GM21360 (cell line): Measurements from ENCODE around the gene CREB3L1.
A peak's percentile ranks its signal among the peaks of the same experiment; 100 is the strongest.
"Not testable (repeated sequence)": the region's sequence is repeated elsewhere in the genome, so short reads cannot be mapped to it uniquely, and the experiment has no call there.

Experiments
- ATAC-seq: cut with Tn5 transposase; IDR thresholded peaks from one replicate; pipeline ENCODE4 v1.9.1; 2021; ENCODE audit warnings: mild to moderate bottlenecking, moderate library complexity; ENCODE audit not compliant: unreplicated experiment

Gene CREB3L1

GRCh38 chr11:46248289-46249102, 29.0 kb upstream of the CREB3L1 start:
- no peak for ATAC-seq

DNA sequence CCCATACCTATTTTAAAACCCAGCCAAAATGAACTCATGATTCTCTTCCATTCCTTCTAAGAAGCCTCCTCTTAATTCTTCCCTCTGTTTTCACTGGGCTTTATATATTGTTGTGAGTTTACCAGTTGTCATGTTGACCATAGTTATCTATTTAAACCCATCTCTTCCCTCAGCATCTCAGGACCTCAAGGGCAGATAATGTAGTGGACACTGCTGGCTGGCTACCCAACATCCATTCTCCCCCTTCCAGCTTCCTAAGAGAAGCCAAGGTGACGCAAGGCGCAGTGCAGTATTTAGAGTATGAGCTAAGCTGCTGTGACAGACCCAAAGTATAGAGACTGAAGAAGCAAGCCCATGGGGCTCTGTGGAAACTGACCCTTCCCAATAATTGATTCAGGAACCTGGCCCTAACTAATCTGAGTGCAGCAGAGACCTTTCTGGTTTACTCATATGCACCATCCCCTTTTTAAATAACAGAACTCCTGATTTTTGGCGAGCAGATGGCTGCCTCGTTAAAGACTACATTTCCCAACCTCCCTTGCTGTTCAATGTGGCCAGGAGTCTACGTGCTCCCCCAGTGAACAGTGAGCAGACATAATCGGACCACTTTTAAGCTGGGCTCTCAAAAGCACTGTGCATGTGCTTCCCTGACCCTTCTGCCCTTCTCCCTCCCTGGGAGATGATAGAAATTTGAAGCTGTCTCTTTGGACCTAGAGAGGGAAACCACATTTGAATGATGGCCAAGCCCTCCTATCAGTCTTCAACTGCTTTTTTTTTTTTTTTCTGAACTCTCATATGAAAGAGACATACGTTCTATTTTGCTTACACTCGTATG, 28.1 kb upstream of the CREB3L1 start:
- ATAC-seq, result no peak

- ATAC-seq, result no peak
Observed at GRCh38 chr11:46249938-46250744, 27.3 kb upstream of the CREB3L1 start.

- no peak for ATAC-seq
Observed at GRCh38 chr11:46250745-46251052, 26.8 kb upstream of the CREB3L1 start.

GRCh38 chr11:46251954-46252353, 25.5 kb upstream of the CREB3L1 start:
- no peak for ATAC-seq

GRCh38 chr11:46252373-46252914, 25.0 kb upstream of the CREB3L1 start:
- ATAC-seq, result no peak

- no peak for ATAC-seq
Observed at GRCh38 chr11:46253258-46254132, 24.0 kb upstream of the CREB3L1 start.

DNA sequence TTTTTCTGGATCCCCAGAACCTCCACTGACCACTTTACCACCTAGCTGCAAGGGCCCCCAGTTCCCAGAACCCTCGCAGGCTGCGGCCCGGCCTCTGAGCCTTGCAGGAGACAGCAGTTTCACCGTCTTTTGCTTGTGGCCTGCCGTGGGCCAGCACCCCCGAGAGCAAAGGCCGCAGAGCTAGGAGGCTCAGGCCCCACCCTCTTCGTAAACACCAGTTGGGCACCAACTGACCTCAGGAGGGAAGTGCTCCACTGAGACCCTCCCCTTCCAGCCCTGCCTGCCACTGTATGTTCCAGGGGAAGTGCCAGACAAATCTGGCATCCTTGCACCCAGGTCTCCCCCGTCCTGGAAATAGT, 23.4 kb upstream of the CREB3L1 start:
- ATAC-seq, result no peak

DNA sequence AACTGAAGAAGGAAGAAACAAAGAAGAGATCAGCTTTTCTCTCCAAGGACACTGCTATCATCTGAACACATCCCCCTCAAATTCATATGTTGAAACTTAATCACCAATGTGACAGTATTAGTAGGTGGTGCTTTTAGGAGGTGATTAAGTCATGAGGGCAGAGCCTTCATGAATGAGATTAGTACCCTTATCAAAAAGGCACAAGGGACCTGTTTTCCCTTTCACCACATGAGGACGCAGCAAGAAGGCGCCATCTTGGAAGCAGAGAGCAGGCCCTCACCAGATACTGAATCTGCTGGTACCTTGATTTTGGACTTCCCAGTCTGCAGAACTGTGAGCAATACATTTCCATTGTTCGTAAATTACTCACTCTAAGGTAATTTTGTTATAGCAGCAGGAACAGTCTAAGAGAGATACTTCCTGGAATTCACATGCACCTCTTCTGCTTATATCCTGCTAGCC, 20.9 kb upstream of the CREB3L1 start:
- no peak for ATAC-seq

GRCh38 chr11:46259347-46259746, 18.1 kb upstream of the CREB3L1 start:
- ATAC-seq, result not testable (repeated sequence)

GRCh38 chr11:46259971-46260560, 17.4 kb upstream of the CREB3L1 start:
- no peak for ATAC-seq

DNA sequence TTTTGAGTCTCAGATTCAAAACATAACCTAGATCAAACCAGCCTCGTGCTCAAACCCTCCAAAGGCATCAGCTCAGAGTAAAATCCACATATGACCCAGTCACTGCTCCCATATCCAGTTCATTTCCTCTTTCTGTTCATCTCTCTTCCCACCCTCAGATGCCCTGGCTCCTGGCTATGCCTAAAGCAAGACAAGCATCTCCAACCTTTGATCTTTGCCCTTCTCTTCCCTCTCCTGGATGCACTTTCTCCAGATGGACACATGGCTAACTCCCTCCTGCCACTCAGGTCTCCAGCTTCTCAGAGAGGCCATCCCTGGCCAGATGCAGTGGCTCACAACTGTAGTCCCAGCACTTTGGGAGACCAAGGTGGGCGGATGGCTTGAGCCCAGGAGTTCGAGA, 14.3 kb upstream of the CREB3L1 start:
- no peak for ATAC-seq

DNA sequence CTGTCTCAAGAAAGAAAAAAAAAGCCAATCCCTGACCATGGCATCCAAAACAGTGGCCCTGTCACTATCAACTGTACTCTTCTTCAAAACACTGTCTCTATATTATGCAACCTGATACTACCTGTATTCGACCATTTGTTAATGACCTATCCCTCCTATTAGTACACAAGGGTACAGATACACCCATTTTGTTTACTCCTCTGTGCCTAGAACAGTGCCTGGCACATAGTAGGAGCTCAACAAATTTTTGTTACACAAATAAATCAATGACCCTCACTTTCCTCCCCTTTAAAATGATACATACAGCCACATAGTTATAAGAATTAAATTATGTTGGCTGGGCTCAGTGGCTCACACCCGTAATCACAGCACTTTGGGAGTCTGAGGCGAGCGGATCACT, 13.4 kb upstream of the CREB3L1 start:
- ATAC-seq, result no peak

DNA sequence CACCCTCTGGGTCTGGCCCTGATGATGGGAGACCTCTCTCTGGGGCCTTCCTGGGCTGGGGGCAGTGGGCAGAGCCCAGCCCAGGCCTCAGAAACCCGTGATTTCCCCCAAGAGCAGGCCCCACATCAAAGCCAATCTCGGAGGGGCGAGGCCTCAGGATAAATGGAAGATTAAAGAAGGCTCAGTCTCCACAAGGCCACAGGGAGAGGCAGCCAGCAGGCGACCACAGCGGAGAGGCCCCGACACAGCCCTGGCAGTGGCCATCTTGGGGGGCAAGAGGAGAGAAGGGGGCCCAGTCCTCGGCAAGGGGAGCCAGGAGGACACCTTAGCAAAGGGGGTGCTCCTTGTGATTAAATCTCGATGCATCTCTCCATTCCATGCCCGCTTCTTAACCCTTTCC, 12.5 kb upstream of the CREB3L1 start:
- ATAC-seq, result no peak

DNA sequence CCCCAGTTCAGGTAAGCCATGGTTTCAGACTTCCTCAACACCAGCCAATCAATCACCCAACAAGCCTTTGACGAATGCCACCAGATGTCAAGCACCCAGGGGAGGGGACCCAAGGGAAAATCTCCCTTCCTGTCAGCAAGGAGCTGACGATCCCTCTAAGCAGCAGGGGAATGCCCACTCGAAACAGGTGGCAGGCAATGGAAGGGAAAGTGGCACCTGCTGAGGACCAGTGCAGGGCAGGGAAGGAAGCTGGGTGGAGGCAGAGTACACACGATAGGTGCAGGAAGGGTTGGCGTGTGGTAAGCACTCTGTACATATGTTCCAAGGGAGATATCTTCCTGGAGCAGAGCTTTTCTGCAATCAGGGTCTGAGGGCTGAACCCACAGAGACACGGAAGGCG, 11.7 kb upstream of the CREB3L1 start:
- ATAC-seq, result no peak

- ATAC-seq, result no peak
Observed at GRCh38 chr11:46267930-46268329, 9.5 kb upstream of the CREB3L1 start.

DNA sequence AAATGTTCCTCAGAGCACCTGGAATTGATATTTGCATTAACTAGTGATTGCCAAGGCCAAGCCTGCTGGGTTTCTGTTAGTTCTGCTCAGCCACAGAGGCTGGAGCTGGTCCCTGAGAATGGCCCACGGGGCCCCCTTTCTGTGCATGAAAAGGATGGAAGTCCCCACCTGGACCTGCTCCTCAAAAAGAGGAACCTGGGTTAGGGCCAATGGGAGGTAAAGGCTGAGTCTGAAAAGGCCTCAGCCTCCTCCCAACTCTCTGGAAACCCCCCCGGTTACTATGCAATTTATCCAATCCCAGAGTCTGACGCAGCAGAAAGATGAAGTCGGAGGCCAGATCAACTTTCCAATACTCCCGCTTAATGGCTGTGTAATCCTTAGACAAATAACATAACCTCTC, 6.8 kb upstream of the CREB3L1 start:
- ATAC-seq, result peak; percentile 50

DNA sequence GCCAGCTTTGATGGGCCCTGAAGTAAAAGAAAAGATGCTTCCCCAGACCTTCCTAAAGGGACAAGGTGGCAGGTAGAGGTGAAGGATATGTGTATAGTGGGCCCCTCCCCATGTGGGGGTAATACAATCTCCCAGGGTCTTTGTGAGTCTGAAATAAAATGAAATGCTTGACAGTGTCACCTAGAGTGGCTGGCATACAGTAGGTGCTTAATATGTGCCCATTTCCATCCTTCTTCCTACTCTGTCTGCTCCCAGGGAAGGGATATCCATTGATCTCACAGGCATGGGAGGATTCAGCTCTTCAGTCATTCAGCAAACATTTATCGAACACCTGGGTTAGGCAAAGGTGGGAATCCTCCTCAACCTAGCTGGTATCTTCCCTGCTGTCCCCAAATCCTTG, 6.1 kb upstream of the CREB3L1 start:
- ATAC-seq, result no peak

- no peak for ATAC-seq
Observed at GRCh38 chr11:46271875-46272815, 5.3 kb upstream of the CREB3L1 start.
